D721Med (cell line): ENCODE data around the gene RPS21.

Experiments used
- DNase-seq: peaks from one replicate; pipeline ENCODE4 v3.0.0; 2011; ENCODE audit warnings: low spot score; ENCODE audit not compliant: insufficient read length
- FAIRE-seq: peaks from 2 replicates; lab custom pipeline; 2011; peaks lifted over from hg19 to GRCh38; lab: Jason Lieb, UNC
- TF ChIP-seq, protein P1 (sequence below): IDR thresholded peaks from 2 replicates; pipeline ENCODE4 v1.5.1; 2012; ENCODE audit warnings: mild to moderate bottlenecking, control low read depth; ENCODE audit not compliant: insufficient read depth; ENCODE audit errors: missing control alignments

The RPS21 gene

DNA sequence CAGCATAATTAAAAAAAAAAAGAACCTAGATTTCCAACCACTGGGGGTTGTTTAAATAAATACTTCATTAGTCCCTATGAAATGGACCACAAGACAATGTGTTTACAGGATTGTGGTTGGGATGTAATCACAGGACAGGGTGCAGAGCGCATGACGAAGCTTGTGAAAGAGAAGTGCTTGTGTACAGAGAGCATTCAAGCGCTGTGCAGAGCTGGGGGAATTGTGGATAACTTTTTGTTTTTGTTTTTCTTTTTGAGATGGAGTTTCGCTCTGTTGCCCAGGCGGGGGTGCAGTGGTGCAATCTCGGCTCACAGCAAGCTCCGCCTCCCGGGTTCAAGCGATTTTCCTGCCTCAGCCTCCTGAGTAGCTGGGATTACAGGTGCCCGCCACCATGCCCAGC, 42.1 kb upstream of the RPS21 start:
- TF ChIP-seq, protein P1, sequence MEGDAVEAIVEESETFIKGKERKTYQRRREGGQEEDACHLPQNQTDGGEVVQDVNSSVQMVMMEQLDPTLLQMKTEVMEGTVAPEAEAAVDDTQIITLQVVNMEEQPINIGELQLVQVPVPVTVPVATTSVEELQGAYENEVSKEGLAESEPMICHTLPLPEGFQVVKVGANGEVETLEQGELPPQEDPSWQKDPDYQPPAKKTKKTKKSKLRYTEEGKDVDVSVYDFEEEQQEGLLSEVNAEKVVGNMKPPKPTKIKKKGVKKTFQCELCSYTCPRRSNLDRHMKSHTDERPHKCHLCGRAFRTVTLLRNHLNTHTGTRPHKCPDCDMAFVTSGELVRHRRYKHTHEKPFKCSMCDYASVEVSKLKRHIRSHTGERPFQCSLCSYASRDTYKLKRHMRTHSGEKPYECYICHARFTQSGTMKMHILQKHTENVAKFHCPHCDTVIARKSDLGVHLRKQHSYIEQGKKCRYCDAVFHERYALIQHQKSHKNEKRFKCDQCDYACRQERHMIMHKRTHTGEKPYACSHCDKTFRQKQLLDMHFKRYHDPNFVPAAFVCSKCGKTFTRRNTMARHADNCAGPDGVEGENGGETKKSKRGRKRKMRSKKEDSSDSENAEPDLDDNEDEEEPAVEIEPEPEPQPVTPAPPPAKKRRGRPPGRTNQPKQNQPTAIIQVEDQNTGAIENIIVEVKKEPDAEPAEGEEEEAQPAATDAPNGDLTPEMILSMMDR = no peak
- no peak for FAIRE-seq
- no peak for DNase-seq

DNA sequence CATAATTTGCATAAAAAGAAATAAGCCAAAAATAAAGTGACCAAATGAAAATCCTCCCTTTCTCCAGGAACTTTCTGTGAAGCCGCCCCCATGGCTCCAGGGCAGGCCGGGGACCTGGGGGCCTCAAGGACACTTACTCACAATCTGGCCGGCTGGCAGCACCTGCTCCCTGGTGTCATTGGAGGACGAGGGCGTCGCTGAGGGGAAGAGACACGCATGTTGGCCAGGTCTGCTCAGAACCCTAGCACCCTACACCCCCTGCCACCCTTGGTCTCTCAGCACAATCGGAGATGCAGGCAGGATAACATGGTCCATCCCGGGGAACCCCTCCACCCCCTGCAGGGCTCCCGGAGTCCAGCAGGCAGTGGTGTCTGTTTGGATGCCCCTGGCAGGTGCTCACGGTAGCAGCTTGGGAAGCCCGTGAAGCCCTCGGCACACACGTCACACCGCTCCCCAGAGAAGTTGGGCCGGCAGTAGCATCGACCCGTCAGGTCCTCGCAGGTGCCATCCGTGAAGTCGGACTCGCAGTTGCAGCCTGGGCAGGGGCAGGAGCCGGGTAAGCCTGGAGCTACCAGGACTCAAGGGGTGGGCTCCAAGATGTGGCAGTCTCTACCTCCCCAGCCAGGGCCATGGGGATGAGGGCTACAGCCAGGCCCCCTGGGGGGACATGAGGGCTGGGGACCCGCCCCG, 41.1 kb upstream of the RPS21 start:
- no peak for FAIRE-seq
- DNase-seq = no peak
- TF ChIP-seq, protein P1 = no peak

DNA sequence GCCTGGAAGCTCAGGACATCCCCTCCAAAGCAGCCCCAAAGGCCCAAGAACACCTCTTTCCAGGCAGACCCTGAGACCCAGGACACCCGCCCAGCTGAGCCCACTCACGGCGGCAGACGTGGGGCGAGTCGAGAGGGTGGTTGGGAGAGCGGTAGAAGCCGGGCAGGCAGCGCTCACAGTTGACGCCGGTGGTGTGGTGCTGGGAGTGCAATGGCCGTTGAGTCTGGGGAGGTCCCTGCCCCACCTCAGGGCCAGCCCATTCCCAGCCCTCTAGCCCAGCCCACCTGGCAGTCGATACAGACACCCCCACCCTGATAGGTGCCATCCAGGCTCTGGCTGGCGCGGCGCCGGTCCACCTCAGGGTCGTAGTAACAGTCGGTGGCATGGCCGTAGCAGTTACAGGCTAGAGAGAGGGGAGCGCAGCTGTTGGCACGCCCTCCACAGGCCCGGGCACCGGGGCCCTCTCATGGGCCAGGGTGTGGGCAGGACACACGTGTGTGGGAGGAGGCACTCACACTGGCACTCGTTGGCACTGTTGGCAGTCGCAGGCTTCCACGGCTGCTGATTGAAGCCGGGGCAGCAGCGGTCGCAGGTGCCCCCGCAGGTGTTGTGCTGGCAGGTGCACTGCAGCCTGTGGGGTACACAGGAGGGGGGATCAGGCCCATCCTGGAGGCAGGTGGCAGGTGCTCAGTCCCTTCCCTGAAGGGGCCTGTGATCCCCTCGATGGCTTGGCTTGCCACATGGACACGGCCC, 40.3 kb upstream of the RPS21 start:
- TF ChIP-seq, protein P1 = no peak
- DNase-seq = no peak
- no peak for FAIRE-seq

DNA sequence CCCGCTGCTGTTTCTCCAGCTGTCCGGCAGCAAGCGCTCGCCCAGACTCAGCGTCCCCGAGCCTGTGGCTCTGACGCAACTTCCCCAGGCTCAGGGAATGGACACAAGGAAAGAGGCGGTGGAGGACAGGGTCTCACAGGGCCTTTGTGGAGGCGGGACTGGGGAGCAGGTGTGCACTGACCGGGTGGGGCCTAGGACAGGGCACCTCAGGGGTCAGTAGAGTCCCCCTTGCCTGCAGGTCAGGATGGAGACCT, 39.8 kb upstream of the RPS21 start:
- TF ChIP-seq, protein P1 = no peak
- FAIRE-seq (no peak), DNase-seq (no peak)

DNA sequence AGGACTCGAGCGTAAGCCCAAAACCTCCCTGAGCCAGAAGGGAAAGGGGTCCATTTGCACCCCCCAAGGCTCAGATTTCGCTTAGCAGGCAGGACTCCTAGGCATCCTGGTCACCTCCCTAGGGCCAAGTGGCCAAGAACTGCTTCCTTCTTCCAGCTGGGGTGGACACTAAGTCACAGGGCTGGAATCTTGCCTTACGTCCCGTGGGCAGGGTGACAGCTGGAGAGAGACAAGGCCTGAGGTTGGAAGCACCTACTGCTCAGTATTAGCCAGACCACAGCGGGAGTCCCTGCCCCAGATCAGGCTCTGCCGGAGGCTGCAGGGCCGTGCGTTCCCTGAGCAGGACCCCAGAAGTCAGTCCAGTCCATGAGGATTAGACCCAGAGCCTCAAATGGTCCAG, 39.5 kb upstream of the RPS21 start:
- FAIRE-seq (no peak), DNase-seq (no peak)
- TF ChIP-seq, protein P1 = no peak

DNA sequence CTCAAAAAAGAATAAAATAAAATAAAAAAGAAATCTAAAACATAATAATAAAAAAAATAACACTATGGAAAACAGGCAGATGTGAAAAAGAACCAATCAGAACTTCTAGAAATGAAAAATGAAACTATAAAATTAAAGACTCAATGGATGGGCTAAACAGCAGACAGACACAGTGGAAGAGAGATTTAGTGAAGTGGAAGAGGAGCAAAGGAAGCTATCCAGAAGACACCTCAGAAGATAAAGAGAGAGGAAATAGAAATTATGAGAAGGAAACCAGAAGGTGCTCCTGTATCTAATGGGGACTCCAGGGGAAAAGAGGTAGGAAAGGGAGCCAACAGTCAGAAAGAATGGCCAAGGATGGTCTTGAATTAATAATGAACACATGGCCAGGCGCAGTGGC, 38.3 kb upstream of the RPS21 start:
- no peak for DNase-seq
- FAIRE-seq = no peak
- TF ChIP-seq, protein P1 = no peak

DNA sequence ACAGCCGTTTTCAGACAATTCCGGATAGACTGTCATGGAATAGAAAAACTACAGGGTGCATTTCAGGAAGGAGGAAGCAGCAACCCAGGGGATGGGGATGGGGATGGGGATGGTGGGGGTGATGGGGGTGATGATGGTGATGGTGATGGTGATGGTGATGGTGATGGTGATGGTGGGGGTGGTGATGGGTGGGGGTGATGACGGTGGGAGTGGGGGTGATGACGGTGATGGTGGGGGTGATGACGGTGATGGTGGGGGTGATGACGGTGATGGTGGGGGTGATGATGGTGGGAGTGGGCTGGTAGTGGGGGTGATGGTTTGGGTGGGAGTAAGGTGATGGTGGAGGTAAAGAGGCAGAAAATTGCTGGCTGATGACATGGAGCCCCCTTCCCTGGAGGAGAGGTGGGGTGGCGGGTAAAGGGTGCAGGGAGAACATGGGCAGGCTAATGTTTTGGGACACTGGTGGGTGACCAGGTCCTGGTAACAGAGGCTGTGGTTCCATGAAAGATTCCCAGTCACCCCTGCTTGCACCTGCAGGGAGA, 37.3 kb upstream of the RPS21 start:
- no peak for DNase-seq
- FAIRE-seq = no peak
- TF ChIP-seq, protein P1 = no peak
